Jurkat, Clone E6-1 (cell line): ENCODE results near the gene PPOX.

Experiments
- DNase-seq: peaks from one replicate; pipeline ENCODE4 v3.0.0-alpha.2; 2011; ENCODE audit warnings: low read depth, low spot score
- H3K4me3 ChIP-seq: 2 replicates; pipeline ENCODE4 v1.5.1; 2011; ENCODE audit warnings: mild to moderate bottlenecking, low read length, control low read depth, moderate library complexity

PPOX gene

DNA sequence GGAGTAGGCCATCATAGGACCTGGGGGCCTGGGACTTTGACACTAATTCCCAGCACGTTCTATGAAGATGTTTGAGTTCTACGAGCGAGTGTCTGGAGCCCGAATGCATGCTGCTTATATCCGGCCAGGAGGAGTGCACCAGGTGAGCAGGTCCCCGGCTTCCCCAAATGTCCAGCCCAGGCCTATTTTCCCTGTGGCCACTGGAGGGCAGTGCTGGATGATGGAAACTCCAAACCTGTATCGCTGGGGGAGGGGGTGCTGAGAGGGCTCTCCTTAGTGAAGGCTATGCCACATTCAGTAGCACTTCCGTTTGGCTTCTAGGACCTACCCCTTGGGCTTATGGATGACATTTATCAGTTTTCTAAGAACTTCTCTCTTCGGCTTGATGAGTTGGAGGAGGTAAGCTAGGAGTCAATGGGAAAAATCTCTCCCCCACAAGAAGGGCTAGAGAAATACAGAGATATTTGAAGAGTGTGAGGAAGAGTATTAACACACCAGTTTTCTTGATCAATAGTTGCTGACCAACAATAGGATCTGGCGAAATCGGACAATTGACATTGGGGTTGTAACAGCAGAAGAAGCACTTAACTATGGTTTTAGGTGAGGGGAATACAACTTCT is 43.7 kb downstream of the PPOX start:
- no peak overlapping the region for H3K4me3 ChIP-seq
- DNase-seq: peak; percentile 37

GRCh38 chr1:161214369-161214768 is 48.1 kb downstream of the PPOX start:
- no peak for DNase-seq
- no peak overlapping the region for H3K4me3 ChIP-seq

- no peak within 1 kb of the TSS for H3K4me3 ChIP-seq
Observed at GRCh38 chr1:161215076-161215475, 48.9 kb downstream of the PPOX start, which contains the start of gene FCER1G. FCER1G (plus strand) TSS chr1:161215295; CDS start chr1:161215322, 27 bp downstream.

GRCh38 chr1:161216945-161217712 is 50.9 kb downstream of the PPOX start:
- no peak for DNase-seq
- no peak overlapping the region for H3K4me3 ChIP-seq

More at GRCh38 chr1:161215076-161215475, 48.9 kb downstream of the PPOX start, which contains the start of gene FCER1G:
- no peak for DNase-seq

- H3K4me3 ChIP-seq: no peak overlapping the region
- DNase-seq: no peak
Observed at GRCh38 chr1:161217831-161218230, 51.6 kb downstream of the PPOX start.

GRCh38 chr1:161218301-161219077 is 52.3 kb downstream of the PPOX start:
- DNase-seq: no peak
- H3K4me3 ChIP-seq: no peak overlapping the region

GRCh38 chr1:161219078-161219892 is 53.1 kb downstream of the PPOX start:
- DNase-seq: no peak
- H3K4me3 ChIP-seq: no peak overlapping the region

GRCh38 chr1:161220002-161220401 is 53.8 kb downstream of the PPOX start:
- H3K4me3 ChIP-seq: no peak overlapping the region
- no peak for DNase-seq
